ENCODE measurements around the gene THADA.

Gene THADA

GRCh38 chr2:43572244-43572643, 23.6 kb downstream of the THADA start:
- no peak for DNase-seq (ENCODE audit: low read depth)
- no peak for TF ChIP-seq CTCF (conservative IDR thresholded peaks at IDR 0.05; ENCODE audit: low read length)
- H3K4me3 ChIP-seq (ENCODE audit: low read length): no peak overlapping the region

GRCh38 chr2:43569921-43570320, 25.9 kb downstream of the THADA start:
- no peak overlapping the region for H3K4me3 ChIP-seq (ENCODE audit: low read length)
- DNase-seq (ENCODE audit: low read depth): no peak
- no peak for TF ChIP-seq CTCF (conservative IDR thresholded peaks at IDR 0.05; ENCODE audit: low read length)

GRCh38 chr2:43568228-43568627, 27.6 kb downstream of the THADA start:
- DNase-seq (ENCODE audit: low read depth): no peak
- TF ChIP-seq CTCF (conservative IDR thresholded peaks at IDR 0.05; ENCODE audit: low read length): no peak
- H3K4me3 ChIP-seq (ENCODE audit: low read length): no peak overlapping the region

- H3K4me3 ChIP-seq (ENCODE audit: low read length): no peak overlapping the region
- DNase-seq (ENCODE audit: low read depth): no peak
- no peak for TF ChIP-seq CTCF (conservative IDR thresholded peaks at IDR 0.05; ENCODE audit: low read length)
Observed at GRCh38 chr2:43566461-43566729, 29.4 kb downstream of the THADA start.

GRCh38 chr2:43563679-43564078, 32.2 kb downstream of the THADA start:
- no peak for TF ChIP-seq CTCF (conservative IDR thresholded peaks at IDR 0.05; ENCODE audit: low read length)
- no peak overlapping the region for H3K4me3 ChIP-seq (ENCODE audit: low read length)
- no peak for DNase-seq (ENCODE audit: low read depth)

- TF ChIP-seq CTCF (conservative IDR thresholded peaks at IDR 0.05; ENCODE audit: low read length): no peak
Observed at GRCh38 chr2:43560231-43560547, 35.6 kb downstream of the THADA start.

GRCh38 chr2:43559391-43560230, 36.2 kb downstream of the THADA start:
- no peak for DNase-seq (ENCODE audit: low read depth)
- H3K4me3 ChIP-seq (ENCODE audit: low read length): no peak overlapping the region
- TF ChIP-seq CTCF (conservative IDR thresholded peaks at IDR 0.05; ENCODE audit: low read length): no peak

More at GRCh38 chr2:43560231-43560547, 35.6 kb downstream of the THADA start:
- DNase-seq (ENCODE audit: low read depth): no peak
- no peak overlapping the region for H3K4me3 ChIP-seq (ENCODE audit: low read length)

Data from AG10803 (cell line).